Measurements from ENCODE around the gene MGMT. TPM values are rescaled to one million over a fixed set of nuclear protein-coding genes. Genes with fewer than 3 reads are reported as not detected.
A peak's percentile ranks its signal among the peaks of the same experiment; 100 is the strongest.

The MGMT gene
- polyA plus RNA-seq, 1 donor, result 18.0 TPM

- Histone ChIP-seq H3K9me3 (ENCODE audit: control insufficient read depth, low read depth, low read length) (peaks cover 4% of the 10 kb centered on the region), H3K4me1 (ENCODE audit: control insufficient read depth, insufficient read depth, low read length) (no peaks in the 10 kb centered on the region), H3K36me3 (ENCODE audit: control insufficient read depth, insufficient read depth, low read length) (peaks cover 8% of the 10 kb centered on the region), H3K4me3 (ENCODE audit: low read length) (no peak overlapping the region), H3K27ac (ENCODE audit: low read length) (no peak overlapping the region), H3K27me3 (ENCODE audit: control insufficient read depth, insufficient read depth, low read length) (no peaks in the 10 kb centered on the region)
- DNase-seq, result no peak
- WGBS (ENCODE audit: insufficient coverage, low lambda C conversion rate), result no CpG with 5 or more reads among the region's 6 CpGs
These were observed 70.1 kb downstream of the MGMT start for GRCh38 chr10:129537151-129537550.

DNA sequence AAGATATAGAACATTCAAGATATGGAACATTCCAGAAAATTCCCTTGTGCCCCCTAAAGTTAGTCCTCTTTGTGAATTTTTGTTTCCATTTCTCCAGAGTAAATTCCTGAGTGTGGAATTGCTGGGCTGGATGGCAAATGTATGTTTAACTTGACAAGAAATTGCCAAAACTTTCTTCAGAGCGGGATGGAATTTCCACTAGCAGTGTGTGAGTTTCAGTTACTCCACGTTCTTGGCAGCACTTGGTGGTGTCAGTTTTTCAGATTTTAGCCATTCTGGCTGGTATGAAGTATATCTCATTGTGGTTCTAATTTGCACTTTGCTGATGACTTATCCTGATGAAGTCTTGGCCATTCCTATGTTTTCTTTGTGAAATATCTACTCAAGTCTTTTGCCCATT is 71.2 kb downstream of the MGMT start:
- no CpG with 5 or more reads among the region's 2 CpGs for WGBS (ENCODE audit: insufficient coverage, low lambda C conversion rate)
- H3K4me3 ChIP-seq (ENCODE audit: low read length), result no peak overlapping the region
- H3K9me3 ChIP-seq (ENCODE audit: control insufficient read depth, low read depth, low read length), result peaks cover 4% of the 10 kb centered on the region
- H3K4me1 ChIP-seq (ENCODE audit: control insufficient read depth, insufficient read depth, low read length), result no peaks in the 10 kb centered on the region
- H3K36me3 ChIP-seq (ENCODE audit: control insufficient read depth, insufficient read depth, low read length), result peaks cover 8% of the 10 kb centered on the region
- no peaks in the 10 kb centered on the region for H3K27me3 ChIP-seq (ENCODE audit: control insufficient read depth, insufficient read depth, low read length)
- no peak for DNase-seq
- no peak overlapping the region for H3K27ac ChIP-seq (ENCODE audit: low read length)

DNA sequence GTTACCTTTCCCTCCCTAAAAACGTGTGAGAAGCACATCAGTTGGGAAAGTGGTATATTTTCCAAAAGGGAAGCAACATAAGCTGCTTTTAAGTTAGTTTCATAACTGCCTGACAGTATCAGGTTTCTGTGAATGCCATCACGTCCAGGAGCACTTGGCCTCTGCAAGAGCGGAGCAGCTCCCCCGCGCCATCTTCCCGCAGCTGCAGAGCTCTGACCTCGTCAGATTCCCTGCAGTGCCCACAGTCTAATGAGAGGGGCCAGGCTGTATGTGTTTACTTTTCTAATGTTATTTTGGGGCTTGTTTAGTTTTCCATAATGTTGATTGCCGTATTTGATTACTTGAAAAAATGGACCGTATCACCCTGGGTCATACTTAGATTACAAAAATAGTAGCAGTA is 74.2 kb downstream of the MGMT start:
- DNase-seq, result no peak
- no peaks in the 10 kb centered on the region for H3K4me1 ChIP-seq (ENCODE audit: control insufficient read depth, insufficient read depth, low read length)

DNA sequence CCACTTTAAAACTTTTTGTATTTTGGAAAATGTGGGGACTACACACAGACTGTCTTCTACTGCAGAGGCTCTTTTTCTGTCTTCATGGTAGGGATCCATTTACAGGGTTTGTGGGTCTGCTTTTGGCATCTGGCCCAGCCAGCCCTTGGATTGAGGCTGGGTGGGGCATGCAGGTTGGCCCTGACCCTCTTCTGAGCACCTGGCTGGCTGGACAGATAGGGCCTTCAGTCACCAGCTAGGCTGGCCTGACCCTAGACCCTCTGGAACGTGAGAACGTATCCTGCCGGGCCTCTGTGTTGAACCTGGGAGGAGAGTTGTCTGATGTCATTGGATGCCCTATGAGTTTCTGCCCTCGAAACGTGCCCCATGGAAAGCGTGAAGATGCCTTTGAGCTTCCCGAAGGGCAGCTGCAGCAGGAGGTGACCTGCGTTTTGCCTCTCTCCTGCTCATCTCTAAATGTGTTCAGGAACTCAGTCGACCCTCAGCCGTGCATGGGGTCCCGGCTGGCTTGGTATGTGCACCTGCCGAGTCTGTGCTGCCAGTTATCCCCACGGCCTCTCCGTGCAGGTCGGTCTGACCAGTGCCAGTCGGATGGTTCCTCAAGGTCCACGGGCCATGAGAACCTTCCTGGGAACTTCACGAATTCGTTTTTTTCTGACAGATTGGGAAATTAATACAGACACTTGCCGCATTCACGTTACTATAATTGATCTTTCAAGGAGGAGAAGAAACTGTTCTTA is 74.9 kb downstream of the MGMT start:
- no peak for DNase-seq
- 92% methylated on average over 2 of the region's 21 CpGs for WGBS (ENCODE audit: insufficient coverage, low lambda C conversion rate)
- H3K36me3 ChIP-seq (ENCODE audit: control insufficient read depth, insufficient read depth, low read length), result no peaks in the 10 kb centered on the region
- H3K4me3 ChIP-seq (ENCODE audit: low read length), result no peak overlapping the region
- no peaks in the 10 kb centered on the region for H3K9me3 ChIP-seq (ENCODE audit: control insufficient read depth, low read depth, low read length)
- no peaks in the 10 kb centered on the region for H3K4me1 ChIP-seq (ENCODE audit: control insufficient read depth, insufficient read depth, low read length)
- H3K27me3 ChIP-seq (ENCODE audit: control insufficient read depth, insufficient read depth, low read length), result no peaks in the 10 kb centered on the region
- no peak overlapping the region for H3K27ac ChIP-seq (ENCODE audit: low read length)

More for the DNA sequence above, 74.2 kb downstream of the MGMT start:
- Histone ChIP-seq H3K4me3 (ENCODE audit: low read length) (no peak overlapping the region), H3K27ac (ENCODE audit: low read length) (no peak overlapping the region), H3K36me3 (ENCODE audit: control insufficient read depth, insufficient read depth, low read length) (peaks cover 7% of the 10 kb centered on the region), H3K27me3 (ENCODE audit: control insufficient read depth, insufficient read depth, low read length) (no peaks in the 10 kb centered on the region), H3K9me3 (ENCODE audit: control insufficient read depth, low read depth, low read length) (no peaks in the 10 kb centered on the region)
- WGBS (ENCODE audit: insufficient coverage, low lambda C conversion rate), result 73% methylated on average over 2 of the region's 9 CpGs

GRCh38 chr10:129542589-129542988 is 75.5 kb downstream of the MGMT start:
- no CpG with 5 or more reads among the region's 10 CpGs for WGBS (ENCODE audit: insufficient coverage, low lambda C conversion rate)
- H3K9me3 ChIP-seq (ENCODE audit: control insufficient read depth, low read depth, low read length), result no peaks in the 10 kb centered on the region
- H3K27me3 ChIP-seq (ENCODE audit: control insufficient read depth, insufficient read depth, low read length), result no peaks in the 10 kb centered on the region
- DNase-seq, result no peak
- no peak overlapping the region for H3K27ac ChIP-seq (ENCODE audit: low read length)
- H3K4me1 ChIP-seq (ENCODE audit: control insufficient read depth, insufficient read depth, low read length), result no peaks in the 10 kb centered on the region
- no peak overlapping the region for H3K4me3 ChIP-seq (ENCODE audit: low read length)
- H3K36me3 ChIP-seq (ENCODE audit: control insufficient read depth, insufficient read depth, low read length), result no peaks in the 10 kb centered on the region

- DNase-seq, result no peak
- no peak overlapping the region for H3K27ac ChIP-seq (ENCODE audit: low read length)
- no peaks in the 10 kb centered on the region for H3K9me3 ChIP-seq (ENCODE audit: control insufficient read depth, low read depth, low read length)
- H3K36me3 ChIP-seq (ENCODE audit: control insufficient read depth, insufficient read depth, low read length), result no peaks in the 10 kb centered on the region
- H3K4me3 ChIP-seq (ENCODE audit: low read length), result no peak overlapping the region
- no CpG with 5 or more reads among the region's 23 CpGs for WGBS (ENCODE audit: insufficient coverage, low lambda C conversion rate)
- H3K4me1 ChIP-seq (ENCODE audit: control insufficient read depth, insufficient read depth, low read length), result peaks cover 2% of the 10 kb centered on the region
- H3K27me3 ChIP-seq (ENCODE audit: control insufficient read depth, insufficient read depth, low read length), result no peaks in the 10 kb centered on the region
These were observed 77.5 kb downstream of the MGMT start for GRCh38 chr10:129544205-129545202.

DNA sequence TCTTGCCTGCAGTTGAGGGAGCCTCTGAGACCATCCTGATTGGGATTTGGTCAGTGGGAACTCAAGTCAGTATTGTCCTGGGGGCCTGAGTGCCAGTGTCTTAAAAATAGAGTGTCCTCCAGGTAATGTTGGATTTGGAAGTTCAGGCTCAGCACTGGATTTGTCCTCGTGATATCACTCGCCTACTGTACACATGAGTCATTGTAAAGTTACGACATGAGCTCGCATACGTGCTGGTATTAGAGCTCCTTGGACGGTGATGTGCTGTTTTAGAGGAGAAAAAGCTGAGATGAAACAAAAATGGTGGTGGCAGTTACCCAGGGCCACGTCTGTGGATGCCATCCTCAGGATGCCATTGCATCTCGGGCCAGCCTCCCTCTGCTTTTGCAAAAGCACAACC is 78.2 kb downstream of the MGMT start:
- H3K36me3 ChIP-seq (ENCODE audit: control insufficient read depth, insufficient read depth, low read length), result no peaks in the 10 kb centered on the region
- DNase-seq, result no peak
- no peak overlapping the region for H3K4me3 ChIP-seq (ENCODE audit: low read length)
- H3K9me3 ChIP-seq (ENCODE audit: control insufficient read depth, low read depth, low read length), result no peaks in the 10 kb centered on the region
- 100% methylated on average over 1 of the region's 8 CpGs for WGBS (ENCODE audit: insufficient coverage, low lambda C conversion rate)
- H3K4me1 ChIP-seq (ENCODE audit: control insufficient read depth, insufficient read depth, low read length), result peaks cover 2% of the 10 kb centered on the region
- no peak overlapping the region for H3K27ac ChIP-seq (ENCODE audit: low read length)
- H3K27me3 ChIP-seq (ENCODE audit: control insufficient read depth, insufficient read depth, low read length), result no peaks in the 10 kb centered on the region

DNA sequence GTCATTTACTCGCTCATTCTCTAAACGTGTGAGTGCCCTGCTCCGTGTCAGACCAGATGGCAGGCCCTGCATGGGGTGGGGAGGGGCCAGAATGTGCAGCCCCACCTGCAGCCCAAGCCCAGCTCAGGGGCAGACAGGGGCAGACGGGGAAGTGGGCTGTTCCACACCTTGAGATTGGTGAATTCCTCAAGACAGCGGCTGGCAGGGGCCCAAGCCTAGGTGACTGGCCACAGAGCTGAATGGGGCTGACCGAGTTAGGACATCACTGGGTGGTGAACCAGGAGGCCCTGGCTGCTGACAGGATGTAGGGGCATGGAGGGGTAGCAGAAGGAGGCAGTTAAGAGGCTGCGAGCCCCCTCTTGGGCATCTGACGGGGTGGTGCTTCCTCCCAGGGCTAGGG is 79.1 kb downstream of the MGMT start:
- Histone ChIP-seq H3K4me1 (ENCODE audit: control insufficient read depth, insufficient read depth, low read length) (peaks cover 2% of the 10 kb centered on the region), H3K9me3 (ENCODE audit: control insufficient read depth, low read depth, low read length) (no peaks in the 10 kb centered on the region), H3K4me3 (ENCODE audit: low read length) (no peak overlapping the region), H3K27me3 (ENCODE audit: control insufficient read depth, insufficient read depth, low read length) (no peaks in the 10 kb centered on the region), H3K27ac (ENCODE audit: low read length) (no peak overlapping the region), H3K36me3 (ENCODE audit: control insufficient read depth, insufficient read depth, low read length) (no peaks in the 10 kb centered on the region)
- no CpG with 5 or more reads among the region's 8 CpGs for WGBS (ENCODE audit: insufficient coverage, low lambda C conversion rate)
- no peak for DNase-seq

DNA sequence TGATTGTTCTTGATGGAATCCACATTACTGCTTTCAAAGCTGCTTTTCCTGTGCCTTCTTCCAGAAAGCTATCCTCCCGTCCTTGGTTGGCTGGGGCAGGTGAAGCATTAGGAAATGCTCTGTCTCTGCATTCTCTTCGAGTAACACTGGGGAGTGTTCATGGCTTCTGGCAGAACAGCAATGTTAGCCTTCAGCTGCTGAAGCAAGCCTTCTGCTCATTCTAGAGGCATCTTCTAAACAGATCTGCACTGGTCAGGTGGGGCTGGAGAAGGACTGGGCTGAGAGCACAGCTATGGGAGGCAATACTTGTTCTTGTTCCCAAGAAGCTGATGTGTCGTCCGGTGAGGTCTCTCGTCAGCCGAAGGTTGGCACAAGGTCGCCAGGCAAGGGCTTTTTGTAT is 80.6 kb downstream of the MGMT start:
- DNase-seq, result no peak
- H3K4me1 ChIP-seq (ENCODE audit: control insufficient read depth, insufficient read depth, low read length), result peaks cover 2% of the 10 kb centered on the region
- H3K27ac ChIP-seq (ENCODE audit: low read length), result no peak overlapping the region
- H3K4me3 ChIP-seq (ENCODE audit: low read length), result no peak overlapping the region
- peaks cover 4% of the 10 kb centered on the region for H3K36me3 ChIP-seq (ENCODE audit: control insufficient read depth, insufficient read depth, low read length)
- H3K9me3 ChIP-seq (ENCODE audit: control insufficient read depth, low read depth, low read length), result peaks cover 3% of the 10 kb centered on the region
- WGBS (ENCODE audit: insufficient coverage, low lambda C conversion rate), result no CpG with 5 or more reads among the region's 7 CpGs
- no peaks in the 10 kb centered on the region for H3K27me3 ChIP-seq (ENCODE audit: control insufficient read depth, insufficient read depth, low read length)

DNA sequence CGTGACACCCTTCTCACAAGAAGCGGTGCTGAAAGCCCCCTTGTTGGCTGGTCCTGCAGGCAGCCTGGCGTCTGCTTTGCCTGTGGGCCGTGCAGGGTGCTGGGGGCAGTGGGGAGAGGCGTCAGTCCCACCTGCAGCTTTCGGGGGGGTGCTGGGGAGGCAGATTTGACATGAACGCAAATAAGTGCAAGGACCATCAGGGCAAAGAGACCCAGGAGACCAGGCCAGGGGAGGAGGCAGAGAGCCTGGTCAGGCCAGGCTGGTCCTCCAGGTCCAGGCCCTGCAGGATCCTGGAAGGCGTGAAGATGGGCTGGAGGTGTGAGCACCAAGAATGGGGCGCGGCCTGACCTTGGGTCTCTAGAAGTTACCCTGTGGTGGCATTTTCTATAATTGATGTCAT is 81.6 kb downstream of the MGMT start:
- H3K36me3 ChIP-seq (ENCODE audit: control insufficient read depth, insufficient read depth, low read length), result peaks cover 4% of the 10 kb centered on the region
- peaks cover 2% of the 10 kb centered on the region for H3K4me1 ChIP-seq (ENCODE audit: control insufficient read depth, insufficient read depth, low read length)
- H3K27ac ChIP-seq (ENCODE audit: low read length), result no peak overlapping the region
- DNase-seq, result peak in 1 of 2 donors; percentile 8
- WGBS (ENCODE audit: insufficient coverage, low lambda C conversion rate), result no CpG with 5 or more reads among the region's 10 CpGs
- no peaks in the 10 kb centered on the region for H3K27me3 ChIP-seq (ENCODE audit: control insufficient read depth, insufficient read depth, low read length)
- H3K9me3 ChIP-seq (ENCODE audit: control insufficient read depth, low read depth, low read length), result peaks cover 3% of the 10 kb centered on the region
- no peak overlapping the region for H3K4me3 ChIP-seq (ENCODE audit: low read length)
